ENCODE data around the gene IFT172.

DNA sequence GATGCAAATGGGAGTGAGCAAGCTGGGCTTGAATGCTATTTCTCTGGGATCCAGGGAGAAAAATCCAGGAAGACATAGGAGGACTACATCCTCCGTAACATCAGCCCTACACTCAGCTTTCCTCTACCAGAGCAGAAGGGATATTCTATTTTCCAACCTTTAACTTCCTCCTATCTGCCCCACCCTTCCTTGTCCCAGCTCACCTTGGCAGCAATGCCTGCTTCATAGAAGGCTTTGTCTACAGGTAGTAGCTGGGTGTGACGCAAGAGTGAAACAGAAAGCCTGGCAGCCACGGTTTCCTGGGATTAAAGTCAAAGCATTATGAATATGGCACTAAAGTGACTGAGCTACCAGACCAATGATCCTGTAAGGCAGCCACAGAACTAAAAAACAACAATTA is 43.5 kb downstream of the IFT172 start:
- TF ChIP-seq, protein P1, sequence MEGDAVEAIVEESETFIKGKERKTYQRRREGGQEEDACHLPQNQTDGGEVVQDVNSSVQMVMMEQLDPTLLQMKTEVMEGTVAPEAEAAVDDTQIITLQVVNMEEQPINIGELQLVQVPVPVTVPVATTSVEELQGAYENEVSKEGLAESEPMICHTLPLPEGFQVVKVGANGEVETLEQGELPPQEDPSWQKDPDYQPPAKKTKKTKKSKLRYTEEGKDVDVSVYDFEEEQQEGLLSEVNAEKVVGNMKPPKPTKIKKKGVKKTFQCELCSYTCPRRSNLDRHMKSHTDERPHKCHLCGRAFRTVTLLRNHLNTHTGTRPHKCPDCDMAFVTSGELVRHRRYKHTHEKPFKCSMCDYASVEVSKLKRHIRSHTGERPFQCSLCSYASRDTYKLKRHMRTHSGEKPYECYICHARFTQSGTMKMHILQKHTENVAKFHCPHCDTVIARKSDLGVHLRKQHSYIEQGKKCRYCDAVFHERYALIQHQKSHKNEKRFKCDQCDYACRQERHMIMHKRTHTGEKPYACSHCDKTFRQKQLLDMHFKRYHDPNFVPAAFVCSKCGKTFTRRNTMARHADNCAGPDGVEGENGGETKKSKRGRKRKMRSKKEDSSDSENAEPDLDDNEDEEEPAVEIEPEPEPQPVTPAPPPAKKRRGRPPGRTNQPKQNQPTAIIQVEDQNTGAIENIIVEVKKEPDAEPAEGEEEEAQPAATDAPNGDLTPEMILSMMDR (IDR thresholded peaks at IDR 0.05): no peak
- TF ChIP-seq POLR2A (IDR thresholded peaks at IDR 0.05): no peak
